ENCODE measurements around the gene NHS. TPM values are rescaled to one million over a fixed set of nuclear protein-coding genes. Genes with fewer than 3 reads are reported as not detected.
"Not testable (repeated sequence)": the region's sequence is repeated elsewhere in the genome, so short reads cannot be mapped to it uniquely, and the experiment has no call there.

Gene NHS
- total RNA-seq, 1 experiment from 2014 or later = 5.7 TPM

GRCh38 chrX:17567821-17568220 is 192.8 kb downstream of the NHS start:
- ATAC-seq = no peak

GRCh38 chrX:17568804-17569203 is 193.8 kb downstream of the NHS start:
- BruUV-seq (replicated peaks); H3K79me2 ChIP-seq (ENCODE audit: insufficient read depth, low read length); H3K27ac ChIP-seq (ENCODE audit: low read depth, low read length); H2AFZ ChIP-seq (ENCODE audit: low read depth, low read length, poor library complexity, severe bottlenecking); H3K4me1 ChIP-seq (ENCODE audit: control insufficient read depth in 1 of 2, insufficient read depth in 2 of 2, low read length in 2 of 2); DNase-seq (ENCODE audit: low read depth, low spot score); H3K9ac ChIP-seq (ENCODE audit: low read length); H3K9me2 ChIP-seq (ENCODE audit: insufficient read depth); H4K20me1 ChIP-seq (ENCODE audit: insufficient read depth); ATAC-seq; H3K4me2 ChIP-seq (ENCODE audit: low read length); intact Hi-C loops (cut with micrococcal nuclease); RAD21 ChIA-PET (ENCODE audit: low non-redundant PET in 1 of 2, low total read pairs in 2 of 2, uncharacterized antibody in 2 of 2, unreplicated experiment in 2 of 2); H3K27me3 ChIP-seq (ENCODE audit: insufficient read depth, low read length); POLR2A ChIA-PET; CTCF ChIA-PET; H3K9me3 ChIP-seq (ENCODE audit: control insufficient read depth in 1 of 2, insufficient read depth in 1 of 2, low read depth in 1 of 2, low read length in 2 of 2); H3K36me3 ChIP-seq (ENCODE audit: control insufficient read depth in 1 of 2, insufficient read depth in 2 of 2, low read length in 2 of 2); H3K4me3 ChIP-seq (replicated peaks in 1 of 2; ENCODE audit: low read depth in 1 of 2, low read length in 2 of 2): not testable (repeated sequence)

More at GRCh38 chrX:17567821-17568220, 192.8 kb downstream of the NHS start:
- no peaks in the 10 kb centered on the region for H3K9me3 ChIP-seq (ENCODE audit: control insufficient read depth in 1 of 2, insufficient read depth in 1 of 2, low read depth in 1 of 2, low read length in 2 of 2)
- peaks cover 2 to 6% of the 10 kb centered on the region in 2 experiments; a peak in 2 of 4 replicates for H3K4me1 ChIP-seq (ENCODE audit: control insufficient read depth in 1 of 2, insufficient read depth in 2 of 2, low read length in 2 of 2)
- no peak for TF ChIP-seq RAD21 (IDR thresholded peaks at IDR 0.05; ENCODE audit: low read depth)
- no peak for TF ChIP-seq CBX3 (IDR thresholded peaks at IDR 0.05; ENCODE audit: low read depth)
- no peak for TF ChIP-seq SIN3A (IDR thresholded peaks at IDR 0.05; ENCODE audit: low read depth)
- no peak for TF ChIP-seq ATF3 (IDR thresholded peaks at IDR 0.05)
- TF ChIP-seq, protein P1, sequence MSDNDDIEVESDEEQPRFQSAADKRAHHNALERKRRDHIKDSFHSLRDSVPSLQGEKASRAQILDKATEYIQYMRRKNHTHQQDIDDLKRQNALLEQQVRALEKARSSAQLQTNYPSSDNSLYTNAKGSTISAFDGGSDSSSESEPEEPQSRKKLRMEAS (IDR thresholded peaks at IDR 0.05) = no peak
- TF ChIP-seq CEBPB (IDR thresholded peaks at IDR 0.05; ENCODE audit: low read depth) = no peak
- TF ChIP-seq, protein P2, sequence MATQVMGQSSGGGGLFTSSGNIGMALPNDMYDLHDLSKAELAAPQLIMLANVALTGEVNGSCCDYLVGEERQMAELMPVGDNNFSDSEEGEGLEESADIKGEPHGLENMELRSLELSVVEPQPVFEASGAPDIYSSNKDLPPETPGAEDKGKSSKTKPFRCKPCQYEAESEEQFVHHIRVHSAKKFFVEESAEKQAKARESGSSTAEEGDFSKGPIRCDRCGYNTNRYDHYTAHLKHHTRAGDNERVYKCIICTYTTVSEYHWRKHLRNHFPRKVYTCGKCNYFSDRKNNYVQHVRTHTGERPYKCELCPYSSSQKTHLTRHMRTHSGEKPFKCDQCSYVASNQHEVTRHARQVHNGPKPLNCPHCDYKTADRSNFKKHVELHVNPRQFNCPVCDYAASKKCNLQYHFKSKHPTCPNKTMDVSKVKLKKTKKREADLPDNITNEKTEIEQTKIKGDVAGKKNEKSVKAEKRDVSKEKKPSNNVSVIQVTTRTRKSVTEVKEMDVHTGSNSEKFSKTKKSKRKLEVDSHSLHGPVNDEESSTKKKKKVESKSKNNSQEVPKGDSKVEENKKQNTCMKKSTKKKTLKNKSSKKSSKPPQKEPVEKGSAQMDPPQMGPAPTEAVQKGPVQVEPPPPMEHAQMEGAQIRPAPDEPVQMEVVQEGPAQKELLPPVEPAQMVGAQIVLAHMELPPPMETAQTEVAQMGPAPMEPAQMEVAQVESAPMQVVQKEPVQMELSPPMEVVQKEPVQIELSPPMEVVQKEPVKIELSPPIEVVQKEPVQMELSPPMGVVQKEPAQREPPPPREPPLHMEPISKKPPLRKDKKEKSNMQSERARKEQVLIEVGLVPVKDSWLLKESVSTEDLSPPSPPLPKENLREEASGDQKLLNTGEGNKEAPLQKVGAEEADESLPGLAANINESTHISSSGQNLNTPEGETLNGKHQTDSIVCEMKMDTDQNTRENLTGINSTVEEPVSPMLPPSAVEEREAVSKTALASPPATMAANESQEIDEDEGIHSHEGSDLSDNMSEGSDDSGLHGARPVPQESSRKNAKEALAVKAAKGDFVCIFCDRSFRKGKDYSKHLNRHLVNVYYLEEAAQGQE (IDR thresholded peaks at IDR 0.05; ENCODE audit: low read depth) = no peak
- no peak for TF ChIP-seq TCF7L2 (IDR thresholded peaks at IDR 0.05; ENCODE audit: borderline replicate concordance, extremely low read depth, insufficient read depth, insufficient read length)
- TF ChIP-seq POLR2AphosphoS5 (IDR thresholded peaks at IDR 0.05; ENCODE audit: low read depth, low read length) = no peak
- TF ChIP-seq ZFX (IDR thresholded peaks at IDR 0.05) = no peak
- TF ChIP-seq ZBTB33 (IDR thresholded peaks at IDR 0.05; ENCODE audit: extremely low read depth, insufficient replicate concordance, low read length) = no peak
- TF ChIP-seq EGR1 (IDR thresholded peaks at IDR 0.05; ENCODE audit: low read depth) = no peak
- TF ChIP-seq EZH2phosphoT487 (IDR thresholded peaks at IDR 0.05; ENCODE audit: borderline replicate concordance) = no peak
- TF ChIP-seq POLR2A (IDR thresholded peaks at IDR 0.05; ENCODE audit: borderline replicate concordance, extremely low read depth, insufficient read depth, insufficient read length) = no peak
- no peak for TF ChIP-seq SRF (IDR thresholded peaks at IDR 0.05; ENCODE audit: low read depth)
- TF ChIP-seq ELF1 (IDR thresholded peaks at IDR 0.05; ENCODE audit: borderline replicate concordance, low read depth) = no peak
- H3K27me3 ChIP-seq (ENCODE audit: insufficient read depth, low read length) = no peaks in the 10 kb centered on the region
- ChIA-PET CTCF (no interaction called here), RAD21 (ENCODE audit: low non-redundant PET in 1 of 2, low total read pairs in 2 of 2, uncharacterized antibody in 2 of 2, unreplicated experiment in 2 of 2) (no interaction called here), POLR2A (no interaction called here)
- H3K9ac ChIP-seq (ENCODE audit: low read length) = no peak overlapping the region
- H2AFZ ChIP-seq (ENCODE audit: low read depth, low read length, poor library complexity, severe bottlenecking) = no peak overlapping the region
- no peaks in the 10 kb centered on the region for H3K79me2 ChIP-seq (ENCODE audit: insufficient read depth, low read length)
- intact Hi-C loops (cut with micrococcal nuclease) = no loop called here
- no peak overlapping the region for H3K4me3 ChIP-seq (replicated peaks in 1 of 2; ENCODE audit: low read depth in 1 of 2, low read length in 2 of 2)
- H3K4me2 ChIP-seq (ENCODE audit: low read length) = no peak overlapping the region
- H3K9me2 ChIP-seq (ENCODE audit: insufficient read depth) = no peaks in the 10 kb centered on the region
- H4K20me1 ChIP-seq (ENCODE audit: insufficient read depth) = no peaks in the 10 kb centered on the region
- H3K36me3 ChIP-seq (ENCODE audit: control insufficient read depth in 1 of 2, insufficient read depth in 2 of 2, low read length in 2 of 2) = no peaks in the 10 kb centered on the region
- H3K27ac ChIP-seq (ENCODE audit: low read depth, low read length) = no peak overlapping the region
- BruUV-seq (replicated peaks) = no TSS peak
- DNase-seq (ENCODE audit: low read depth, low spot score) = no peak
